ENCODE measurements around the gene ABTB1.
"Not testable (repeated sequence)": the region's sequence is repeated elsewhere in the genome, so short reads cannot be mapped to it uniquely, and the experiment has no call there.

Gene ABTB1

DNA sequence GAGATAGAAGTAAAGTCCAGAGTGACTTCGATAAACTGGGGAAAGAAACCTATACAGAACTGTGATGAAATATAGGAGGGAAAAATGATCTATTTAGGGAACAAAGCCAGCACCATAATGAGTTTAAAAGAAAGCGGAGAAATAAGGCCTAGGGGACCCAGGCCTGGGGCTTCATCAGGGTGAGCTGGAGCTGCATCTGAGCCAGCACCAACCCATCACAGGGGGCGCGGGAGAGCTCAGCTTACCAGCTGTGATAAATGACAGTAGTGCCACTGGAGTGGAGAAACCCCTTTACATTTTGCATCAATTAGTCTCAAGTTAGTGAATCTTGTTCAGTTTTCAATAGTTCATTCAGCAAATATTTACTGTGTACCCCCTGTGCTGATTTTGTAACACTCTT is 22.5 kb upstream of the ABTB1 start:
- DNase-seq, result no peak

GRCh38 chr3:127651516-127652172 is 21.1 kb upstream of the ABTB1 start:
- no peak for DNase-seq

GRCh38 chr3:127652246-127652995 is 20.3 kb upstream of the ABTB1 start:
- peak; percentile 33 for DNase-seq

GRCh38 chr3:127654374-127654773 is 18.4 kb upstream of the ABTB1 start:
- DNase-seq, result no peak

GRCh38 chr3:127654993-127655392 is 17.8 kb upstream of the ABTB1 start:
- DNase-seq, result not testable (repeated sequence)

DNA sequence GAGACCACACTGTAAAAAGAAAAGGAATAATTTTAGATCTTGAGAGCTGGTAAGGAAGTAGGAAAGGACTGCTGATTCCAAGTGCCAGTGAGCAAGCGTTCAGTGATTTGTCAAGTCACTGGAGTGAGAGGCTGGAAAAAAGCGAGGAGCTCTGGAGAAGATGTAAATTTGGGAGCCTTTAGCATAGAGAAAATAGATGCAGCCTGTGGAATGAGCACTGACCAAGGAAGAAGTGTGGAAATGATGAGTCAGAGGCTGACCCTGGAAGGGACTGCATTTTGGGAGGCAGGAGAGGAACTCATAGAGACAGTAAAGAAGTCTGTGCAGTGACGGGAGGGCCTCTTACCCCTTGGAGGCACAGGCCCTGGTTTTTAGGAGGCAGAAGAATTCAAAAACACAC is 17.1 kb upstream of the ABTB1 start:
- DNase-seq, result no peak

DNA sequence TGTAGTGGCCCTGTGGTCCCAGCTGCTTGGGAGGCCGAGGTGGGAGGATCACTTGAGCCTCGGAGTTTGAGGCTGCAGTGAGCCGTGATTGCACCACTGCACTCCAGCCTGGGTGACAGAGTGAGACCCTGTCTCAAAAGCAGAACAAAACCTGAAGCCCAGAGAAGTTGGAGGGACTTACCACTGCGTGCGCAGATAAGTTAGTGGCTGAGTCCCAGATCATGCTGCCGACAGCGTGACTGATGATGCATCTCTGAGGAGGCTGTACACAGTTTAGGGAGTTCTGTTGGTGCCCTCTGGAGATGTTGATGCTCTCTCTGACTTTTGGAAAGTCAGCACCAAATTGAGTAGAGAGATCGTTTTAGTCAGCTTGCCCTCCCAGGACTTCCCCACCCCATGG is 15.8 kb upstream of the ABTB1 start:
- no peak for DNase-seq

GRCh38 chr3:127658234-127658633 is 14.5 kb upstream of the ABTB1 start:
- DNase-seq, result no peak

- no peak for DNase-seq
These were observed 12.0 kb upstream of the ABTB1 start for GRCh38 chr3:127660621-127661251.

DNA sequence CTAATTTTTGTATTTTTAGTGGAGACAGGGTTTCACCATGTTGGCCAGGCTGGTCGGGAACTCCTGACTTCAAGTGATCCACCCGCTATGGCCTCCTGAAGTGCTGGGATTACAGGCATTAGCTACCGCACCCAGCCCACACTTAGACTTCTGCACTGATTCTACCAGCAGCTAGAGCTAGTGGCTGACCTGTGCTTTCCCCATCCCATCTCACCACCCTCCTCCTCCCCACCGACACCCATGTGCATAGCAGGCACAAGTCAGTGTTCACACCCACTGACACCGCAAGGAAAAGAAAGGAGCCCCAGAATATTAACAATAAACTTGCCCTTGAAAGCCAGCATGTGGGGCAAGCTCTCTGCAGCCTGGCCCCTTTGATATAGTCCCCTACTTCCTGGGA is 11.2 kb upstream of the ABTB1 start:
- no peak for DNase-seq

- no peak for DNase-seq
These were observed 10.7 kb upstream of the ABTB1 start for GRCh38 chr3:127662001-127662469.

- DNase-seq, result no peak
These were observed 9.6 kb upstream of the ABTB1 start for GRCh38 chr3:127663151-127663550.

- DNase-seq, result no peak
These were observed 7.6 kb upstream of the ABTB1 start for GRCh38 chr3:127665165-127665564.

DNA sequence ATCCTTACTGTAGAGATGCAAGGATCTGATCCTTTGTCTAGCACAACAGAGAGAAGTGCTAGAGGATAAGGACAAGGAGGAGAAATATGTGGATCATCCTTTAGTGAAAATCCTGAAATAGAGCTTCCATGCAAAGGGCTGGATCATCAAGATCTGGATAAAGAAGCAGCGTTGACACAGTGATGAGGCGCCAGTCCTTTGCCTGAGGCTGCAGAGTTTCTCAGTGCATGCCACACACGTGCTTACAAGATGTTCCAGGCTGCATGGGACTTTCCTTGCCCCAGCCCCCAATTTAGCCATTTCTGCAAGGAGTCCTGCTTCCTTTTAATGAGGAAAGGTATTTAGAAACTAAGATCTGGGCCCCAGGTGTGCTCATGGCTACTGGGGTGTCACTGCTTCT is 7.2 kb upstream of the ABTB1 start:
- no peak for DNase-seq

- DNase-seq, result no peak
These were observed 6.1 kb upstream of the ABTB1 start for GRCh38 chr3:127666676-127667075.

GRCh38 chr3:127667119-127667681 is 5.6 kb upstream of the ABTB1 start:
- no peak for DNase-seq

GRCh38 chr3:127668906-127669305 is 3.8 kb upstream of the ABTB1 start:
- DNase-seq, result no peak

- no peak for DNase-seq
These were observed 3.1 kb upstream of the ABTB1 start for GRCh38 chr3:127669541-127670228.

DNA sequence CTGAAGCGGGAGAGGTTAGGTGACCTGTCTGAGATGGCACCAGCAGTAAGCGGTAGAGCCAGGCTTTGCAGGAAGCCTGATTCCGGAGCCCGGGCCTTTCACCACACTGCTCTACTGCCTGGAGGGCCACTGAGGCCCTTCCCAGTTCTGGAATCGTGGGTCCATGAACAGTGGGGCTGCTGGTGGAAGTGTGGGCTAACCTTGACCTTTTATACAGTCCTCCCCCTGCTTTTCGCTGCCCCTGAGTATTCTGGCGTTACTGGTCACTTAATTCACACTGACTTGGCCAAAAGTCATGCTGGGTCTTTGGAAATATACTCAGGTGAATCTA is 2.6 kb upstream of the ABTB1 start:
- no peak for DNase-seq

- no peak for DNase-seq
These were observed 1.8 kb upstream of the ABTB1 start for GRCh38 chr3:127670761-127671522.

DNA sequence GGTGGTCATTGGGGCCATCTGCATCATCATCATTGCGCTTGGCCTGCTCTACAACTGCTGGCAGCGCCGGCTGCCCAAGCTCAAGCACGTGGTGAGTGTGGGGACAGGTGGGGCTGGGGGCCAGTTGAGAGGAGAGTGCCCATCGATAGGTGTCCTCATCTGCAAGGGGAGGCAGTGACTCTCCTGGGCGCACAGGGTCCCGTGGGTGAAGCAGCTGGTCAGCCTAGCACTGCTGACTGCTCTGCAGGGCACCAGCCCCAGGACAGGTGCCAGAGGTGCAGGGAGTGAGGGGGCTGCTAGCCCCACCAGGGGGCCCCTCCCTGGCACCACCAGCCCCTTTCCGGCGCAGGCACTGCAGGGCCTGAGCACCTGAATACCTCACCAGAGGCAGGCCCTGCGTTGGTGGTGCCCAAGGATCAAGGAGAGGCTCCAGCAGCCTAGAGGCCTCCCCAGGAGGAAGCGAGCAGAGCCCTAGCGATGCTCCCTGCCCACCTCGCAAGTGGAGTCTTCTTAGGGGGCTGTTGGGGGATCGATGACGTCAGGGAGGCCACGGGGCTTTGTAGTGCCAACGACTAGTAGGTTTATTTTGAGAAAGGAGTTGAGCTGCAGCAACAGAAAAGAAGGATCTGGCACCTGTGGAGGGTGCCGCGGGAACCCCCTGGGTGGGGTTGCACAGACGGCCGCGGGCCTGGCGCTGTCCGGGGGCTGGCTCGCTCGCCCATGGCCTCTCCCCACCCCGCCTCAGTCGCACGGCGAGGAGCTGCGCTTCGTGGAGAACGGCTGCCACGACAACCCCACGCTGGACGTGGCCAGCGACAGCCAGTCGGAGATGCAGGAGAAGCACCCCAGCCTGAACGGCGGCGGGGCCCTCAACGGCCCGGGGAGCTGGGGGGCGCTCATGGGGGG is 976 bp upstream of the ABTB1 start:
- DNase-seq, result no peak

Measured in amniotic stem cell (primary cell).